ENCODE results near the gene ADGRL2. TPM values are rescaled to one million over a fixed set of nuclear protein-coding genes. Genes with fewer than 3 reads are reported as not detected.

ADGRL2 gene
- total and polyA plus RNA-seq, 3 donors from 2014 or later: 13.5 to 25.2 (median 13.8) TPM

GRCh38 chr1:81936853-81937252, 136.1 kb downstream of the ADGRL2 start:
- Histone ChIP-seq H3K4me1 (no peaks in the 10 kb centered on the region), H3K9me3 (no peaks in the 10 kb centered on the region), H3K27me3 (no peaks in the 10 kb centered on the region), H3K4me3 (no peak overlapping the region), H3K27ac (no peak overlapping the region), H3K36me3 (ENCODE audit: low read depth, missing control alignments) (no peaks in the 10 kb centered on the region)
- intact Hi-C loops (cut with DNase I; ENCODE audit: low total_unique reads): no loop called here
- peak; percentile 27 for DNase-seq
- TF ChIP-seq CTCF (IDR thresholded peaks at IDR 0.05) (no peak), POLR2A (IDR thresholded peaks at IDR 0.05) (no peak)
- 46 to 52% methylated on average over 2 of the region's 2 CpGs for WGBS, 2 donors

DNA sequence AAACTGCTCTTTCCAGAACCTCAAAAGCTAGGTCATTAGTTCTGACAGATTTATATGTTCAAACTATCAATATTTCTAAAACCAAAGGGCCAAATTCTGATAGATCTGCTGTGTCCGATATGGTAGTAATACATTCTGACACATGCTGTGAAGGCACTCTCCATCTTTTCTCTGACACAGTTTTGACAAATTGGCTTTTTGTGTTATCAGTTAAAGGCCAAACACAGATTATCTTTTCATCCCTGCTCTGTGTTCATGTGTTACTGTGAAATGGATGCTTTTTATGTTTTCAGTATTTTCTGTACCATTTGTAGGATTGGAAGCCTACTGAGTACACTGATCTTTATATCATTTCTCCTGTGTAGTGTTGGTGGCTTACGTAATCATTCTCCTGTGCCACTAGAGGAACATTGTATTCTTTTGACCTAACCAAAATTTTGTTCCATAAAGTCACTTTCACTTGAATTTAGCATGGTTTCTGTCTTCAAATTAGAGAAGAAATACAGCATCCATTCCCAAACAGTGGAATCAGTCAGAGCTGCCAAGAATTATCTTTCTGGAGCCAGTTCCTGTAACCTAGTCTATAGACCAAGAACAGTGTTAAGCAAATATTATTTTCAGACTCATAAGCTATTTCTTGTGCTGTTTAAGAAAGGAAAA, 137.2 kb downstream of the ADGRL2 start:
- intact Hi-C loops (cut with DNase I; ENCODE audit: low total_unique reads): no loop called here
- Histone ChIP-seq H3K27ac (peak overlapping the region in 1 of 2 donors; percentile 64), H3K9me3 (no peaks in the 10 kb centered on the region), H3K4me1 (no peaks in the 10 kb centered on the region), H3K27me3 (no peaks in the 10 kb centered on the region), H3K4me3 (no peak overlapping the region), H3K36me3 (ENCODE audit: low read depth, missing control alignments) (no peaks in the 10 kb centered on the region)
- DNase-seq: no peak
- TF ChIP-seq POLR2A (IDR thresholded peaks at IDR 0.05): no peak
- no peak for TF ChIP-seq CTCF (IDR thresholded peaks at IDR 0.05)
- 69 to 74% methylated on average over 2 of the region's 2 CpGs for WGBS, 2 donors

DNA sequence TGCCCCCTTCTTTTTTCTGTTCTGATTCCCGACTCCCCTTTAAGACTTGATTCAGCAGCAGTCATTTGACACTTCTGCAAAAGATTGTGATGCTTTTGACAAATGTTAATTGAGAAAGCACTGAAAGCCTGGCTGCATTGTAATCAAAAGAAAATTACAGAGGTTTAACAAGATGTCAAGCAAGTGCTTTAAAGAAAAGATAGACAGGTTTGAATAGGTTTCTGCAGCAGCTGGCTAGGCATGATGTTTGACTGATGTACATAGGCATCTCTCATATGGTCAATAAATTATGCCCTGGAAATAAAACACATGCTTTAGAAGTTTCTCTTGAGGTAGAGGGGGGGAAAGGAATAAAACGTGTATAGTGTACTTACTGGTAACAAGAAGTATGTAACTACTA, 147.8 kb downstream of the ADGRL2 start:
- H3K9me3 ChIP-seq: no peaks in the 10 kb centered on the region
- no peak for DNase-seq
- 79% methylated on average over 2 of the region's 2 CpGs for WGBS, 2 donors
- no peaks in the 10 kb centered on the region for H3K36me3 ChIP-seq (ENCODE audit: low read depth, missing control alignments)
- no peak overlapping the region for H3K4me3 ChIP-seq
- no peak overlapping the region for H3K27ac ChIP-seq
- intact Hi-C loops (cut with DNase I; ENCODE audit: low total_unique reads): no loop called here
- no peaks in the 10 kb centered on the region for H3K27me3 ChIP-seq
- H3K4me1 ChIP-seq: no peaks in the 10 kb centered on the region
- TF ChIP-seq POLR2A (IDR thresholded peaks at IDR 0.05): no peak
- TF ChIP-seq CTCF (IDR thresholded peaks at IDR 0.05): no peak

DNA sequence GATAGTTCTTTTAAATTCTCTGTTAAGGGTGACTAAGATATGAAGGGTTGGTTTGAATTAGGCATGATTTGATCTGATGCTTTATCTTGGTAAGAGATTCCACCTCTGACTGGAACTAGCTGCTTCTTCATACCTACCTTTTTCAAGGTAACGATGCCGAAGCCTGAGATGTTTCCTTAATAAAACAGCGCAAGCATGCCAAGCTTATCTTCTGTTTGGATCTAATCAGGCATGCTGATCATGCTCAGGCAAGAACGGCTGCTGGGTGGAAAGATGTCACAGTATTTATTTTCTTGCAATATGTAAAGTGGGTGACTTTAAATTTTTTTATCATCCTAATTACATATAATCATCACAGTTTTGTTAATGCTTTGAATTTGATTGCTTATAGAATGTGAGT, 148.7 kb downstream of the ADGRL2 start:
- Histone ChIP-seq H3K9me3 (no peaks in the 10 kb centered on the region), H3K27ac (no peak overlapping the region), H3K4me3 (no peak overlapping the region), H3K4me1 (no peaks in the 10 kb centered on the region), H3K27me3 (no peaks in the 10 kb centered on the region), H3K36me3 (ENCODE audit: low read depth, missing control alignments) (no peaks in the 10 kb centered on the region)
- TF ChIP-seq CTCF (IDR thresholded peaks at IDR 0.05): no peak
- TF ChIP-seq POLR2A (IDR thresholded peaks at IDR 0.05): no peak
- DNase-seq: no peak
- WGBS, 2 donors: 85 to 89% methylated on average over 4 of the region's 4 CpGs
- intact Hi-C loops (cut with DNase I; ENCODE audit: low total_unique reads): no loop called here

DNA sequence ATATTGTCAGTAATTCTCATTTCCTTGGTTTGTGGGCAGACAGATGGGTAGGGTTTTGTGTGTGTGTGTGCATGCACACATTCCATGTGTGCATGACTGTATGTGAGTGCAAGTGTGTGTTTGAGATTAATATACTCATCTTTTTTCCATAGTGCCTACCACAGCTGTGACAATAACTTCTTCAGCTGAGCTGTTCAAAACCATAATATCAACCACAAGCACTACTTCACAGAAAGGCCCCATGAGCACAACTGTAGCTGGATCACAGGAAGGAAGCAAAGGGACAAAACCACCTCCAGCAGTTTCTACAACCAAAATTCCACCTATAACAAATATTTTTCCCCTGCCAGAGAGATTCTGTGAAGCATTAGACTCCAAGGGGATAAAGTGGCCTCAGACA, 149.3 kb downstream of the ADGRL2 start:
- TF ChIP-seq CTCF (IDR thresholded peaks at IDR 0.05) (no peak), POLR2A (IDR thresholded peaks at IDR 0.05) (no peak)
- DNase-seq: no peak
- Histone ChIP-seq H3K4me1 (no peaks in the 10 kb centered on the region), H3K27me3 (no peaks in the 10 kb centered on the region), H3K36me3 (ENCODE audit: low read depth, missing control alignments) (no peaks in the 10 kb centered on the region), H3K9me3 (no peaks in the 10 kb centered on the region), H3K4me3 (no peak overlapping the region), H3K27ac (no peak overlapping the region)
- intact Hi-C loops (cut with DNase I; ENCODE audit: low total_unique reads): no loop called here

All from testis (tissue), 3 donors.